GM12801 (cell line): ENCODE data around the gene TGFBI.

ENCODE experiments used
- CTCF ChIP-seq: IDR thresholded peaks from one replicate; pipeline ENCODE4 v1.5.1; 2011; ENCODE audit warnings: control low read depth; ENCODE audit not compliant: insufficient read length; ENCODE audit errors: extremely low read depth

Gene TGFBI

GRCh38 chr5:136028782-136029742 is at the start of gene TGFBI:
TGFBI (plus strand) TSS chr5:136028988; CDS start chr5:136029056, 68 bp downstream.
- TF ChIP-seq CTCF = no peak

GRCh38 chr5:135978993-135979392 is 49.8 kb upstream of the TGFBI start:
- no peak for TF ChIP-seq CTCF

- no peak for TF ChIP-seq CTCF
Measured at GRCh38 chr5:135979510-135979909, 49.3 kb upstream of the TGFBI start.

GRCh38 chr5:135980620-135981019 is 48.2 kb upstream of the TGFBI start:
- TF ChIP-seq CTCF = no peak

- TF ChIP-seq CTCF = no peak
Measured at GRCh38 chr5:135985951-135986350, 42.8 kb upstream of the TGFBI start.

- TF ChIP-seq CTCF = no peak
Measured at GRCh38 chr5:135986401-135986800, 42.4 kb upstream of the TGFBI start.

- TF ChIP-seq CTCF = no peak
Measured at GRCh38 chr5:135986891-135987401, 41.8 kb upstream of the TGFBI start.
